Endothelial cell of umbilical vein (primary cell): ENCODE results near the gene KRTAP10-10. TPM values are rescaled to one million over a fixed set of nuclear protein-coding genes. Genes with fewer than 3 reads are reported as not detected.
"Not testable (repeated sequence)": the region's sequence is repeated elsewhere in the genome, so short reads cannot be mapped to it uniquely, and the experiment has no call there.

ENCODE experiments used
- BruUV-seq: library from RNA; stranded (reverse); fragments of 400-500 nt; replicated peaks from 2 replicates; lab custom pipeline; 2021; lab: Mats Ljungman, UMichigan
- CTCF ChIA-PET: fragments of 300-600, 350-600 bp; sonication (Branson Sonifier 250); formaldehyde crosslinking; loops from one replicate; lab custom pipeline; 2021; ENCODE audit warnings: antibody characterized with exemption, inconsistent platforms; lab: Charles Lee
- POLR2A ChIA-PET: fragments of 300-600, 350-600 bp; sonication (Branson Sonifier 250); formaldehyde crosslinking; loops from one replicate; lab custom pipeline; 2021; ENCODE audit warnings: antibody characterized with exemption, inconsistent platforms; lab: Charles Lee
- DNase-seq: peaks from one replicate; pipeline ENCODE4 v3.0.0-alpha.2; 2011; ENCODE audit warnings: low read depth, low spot score
- FAIRE-seq: peaks from 2 replicates; lab custom pipeline; 2011; peaks lifted over from hg19 to GRCh38; lab: Jason Lieb, UNC
- H2AFZ ChIP-seq: 2 replicates; pipeline ENCODE4 v1.6.0; 2012; ENCODE audit warnings: low read depth, low read length, control low read depth, inconsistent platforms
- H3K27ac ChIP-seq: 2 replicates; pipeline ENCODE4 v1.5.1; 2011; ENCODE audit warnings: low read depth, mild to moderate bottlenecking, control low read depth, low read length, moderate library complexity; ENCODE audit not compliant: insufficient read depth
- H3K27me3 ChIP-seq, 2 experiments: 2 replicates each; pipeline versions ENCODE4 v1.6.0 to v1.6.1; 2011; ENCODE audit warnings: low read length in 2 of 2, mixed read lengths in 1 of 2; ENCODE audit not compliant: control insufficient read depth in 2 of 2, insufficient read depth in 2 of 2
- H3K36me3 ChIP-seq, 2 experiments: 2 replicates in 1 of 2; 3 replicates in 1 of 2; pipeline ENCODE4 v1.5.1; 2011; ENCODE audit warnings: low read length in 2 of 2, mild to moderate bottlenecking in 1 of 2, moderate library complexity in 1 of 2; ENCODE audit not compliant: control insufficient read depth in 2 of 2, insufficient read depth in 2 of 2; ENCODE audit errors: extremely low read depth in 1 of 2
- H3K4me1 ChIP-seq: 3 replicates; pipeline ENCODE4 v1.5.1; 2011; ENCODE audit warnings: mild to moderate bottlenecking, low read length; ENCODE audit not compliant: control insufficient read depth, insufficient read depth; ENCODE audit errors: extremely low read depth
- H3K4me2 ChIP-seq: 2 replicates; pipeline ENCODE4 v1.6.1; 2011; ENCODE audit warnings: low read length, control low read depth, mixed read lengths; ENCODE audit not compliant: insufficient read depth
- H3K4me3 ChIP-seq, 3 experiments: fragments of 200-600 bp in 1 of 3; sonication (generic), shearing (Covaris generic) in 1 of 3; replicated peaks in 1 of 3; 2 replicates each; pipeline ENCODE4 v1.5.1; 2011 to 2016; ENCODE audit warnings: control low read depth in 3 of 3, low read length in 3 of 3, mild to moderate bottlenecking in 2 of 3, inconsistent platforms in 1 of 3, low read depth in 1 of 3, moderate library complexity in 1 of 3; ENCODE audit not compliant: insufficient read depth in 1 of 3
- H3K79me2 ChIP-seq: 2 replicates; pipeline ENCODE4 v1.6.0; 2012; ENCODE audit warnings: low read length, inconsistent platforms; ENCODE audit not compliant: control insufficient read depth, insufficient read depth
- H3K9ac ChIP-seq: replicated peaks from 2 replicates; pipeline ENCODE3; 2011; ENCODE audit warnings: low read length, control low read depth; ENCODE audit not compliant: insufficient read depth; ENCODE audit errors: extremely low read depth
- H3K9me1 ChIP-seq: replicated peaks from 3 replicates; pipeline ENCODE4 v1.6.0; 2011; ENCODE audit warnings: mild to moderate bottlenecking, low read length; ENCODE audit not compliant: control insufficient read depth, insufficient read depth; ENCODE audit errors: extremely low read depth
- H3K9me3 ChIP-seq: replicated peaks from 2 replicates; pipeline ENCODE4 v1.5.1; 2012; ENCODE audit warnings: low read length, inconsistent platforms; ENCODE audit not compliant: control insufficient read depth, insufficient read depth
- H4K20me1 ChIP-seq: replicated peaks from 2 replicates; pipeline ENCODE3; 2011; ENCODE audit warnings: mild to moderate bottlenecking, low read length; ENCODE audit not compliant: control insufficient read depth, insufficient read depth; ENCODE audit errors: extremely low read depth
- CTCF ChIP-seq, 2 donors: IDR thresholded peaks; 1 replicate in 1 of 2; 2 replicates in 1 of 2; pipeline ENCODE4 v1.5.1; 2011; ENCODE audit warnings: low read length in 2 of 2, mild to moderate bottlenecking in 2 of 2, moderate library complexity in 2 of 2, control low read depth in 1 of 2, inconsistent platforms in 1 of 2, low read depth in 1 of 2; ENCODE audit not compliant: insufficient read depth in 1 of 2; ENCODE audit errors: extremely low read depth in 1 of 2
- EZH2 ChIP-seq: IDR thresholded peaks from 2 replicates; pipeline ENCODE4 v1.6.1; 2012; ENCODE audit warnings: borderline replicate concordance, low read depth, mild to moderate bottlenecking, moderate library complexity, low read length, inconsistent platforms; ENCODE audit not compliant: severe bottlenecking
- FOS ChIP-seq: IDR thresholded peaks from 2 replicates; pipeline ENCODE4 v1.6.1; 2011; ENCODE audit warnings: mild to moderate bottlenecking, low read length, moderate library complexity, borderline replicate concordance; ENCODE audit not compliant: insufficient read depth
- GATA2 ChIP-seq: IDR thresholded peaks from 2 replicates; pipeline ENCODE4 v1.7.0; 2011; ENCODE audit warnings: low read depth, mild to moderate bottlenecking, moderate library complexity, mixed read lengths, low read length; ENCODE audit not compliant: insufficient read length, insufficient read depth
- JUN ChIP-seq: IDR thresholded peaks from 2 replicates; pipeline ENCODE4 v1.6.1; 2011; ENCODE audit warnings: borderline replicate concordance, low read depth; ENCODE audit not compliant: insufficient read length, insufficient read depth
- MAX ChIP-seq: IDR thresholded peaks from 2 replicates; pipeline ENCODE4 v1.6.1; 2011; ENCODE audit not compliant: insufficient read depth, insufficient read length
- MYC ChIP-seq: IDR thresholded peaks from one replicate; pipeline ENCODE4 v1.6.1; 2011; ENCODE audit warnings: mild to moderate bottlenecking, low read depth, low read length
- POLR2A ChIP-seq: IDR thresholded peaks from 2 replicates; pipeline ENCODE4 v1.6.1; 2012; ENCODE audit warnings: low read depth, mild to moderate bottlenecking, control low read depth, low read length
- POLR2AphosphoS5 ChIP-seq: IDR thresholded peaks from 2 replicates; pipeline ENCODE4 v1.6.1; 2012; ENCODE audit warnings: low read depth, mild to moderate bottlenecking, control low read depth, low read length, moderate library complexity; ENCODE audit not compliant: insufficient read depth
- dilution Hi-C: fragments of 300-500 bp; cut with MboI; formaldehyde crosslinking; loops from one replicate; pipeline ENCODE4 v1.15.0; 2019; ENCODE audit warnings: low sequenced_read_pairs; ENCODE audit not compliant: extremely low pct_ligation_motif_present
- intact Hi-C: fragments of 100-400 bp; cut with micrococcal nuclease; formaldehyde crosslinking; loops from one replicate; pipeline ENCODE4 v1.10.0; 2022
- polyA plus RNA-seq, 4 experiments: library from polyadenylated mRNA; depleted of rRNA in 3 of 4; stranded (reverse) in 3 of 4; unstranded in 1 of 4; fragments of >200 nt; gene quantifications; 2 replicates each; pipeline versions ENCODE4 v1.2.1 to v1.2.3, GENCODE V29; 2011 to 2012; ENCODE audit warnings: missing spikeins in 1 of 4
- total RNA-seq: library from RNA; stranded (reverse); gene quantifications from 2 replicates; pipeline ENCODE4 v1.2.3, GENCODE V29; 2021

The KRTAP10-10 gene
- total and polyA plus RNA-seq, 2 donors (not counting 3 experiments of a cell fraction or from before 2014, with no cell fraction given) = not detected

- H3K27me3 ChIP-seq, H3K9me3 ChIP-seq, H3K79me2 ChIP-seq, H4K20me1 ChIP-seq, H3K4me3 ChIP-seq, H3K4me2 ChIP-seq, H3K4me1 ChIP-seq, H3K9me1 ChIP-seq, intact Hi-C loops, H2AFZ ChIP-seq, CTCF ChIA-PET, H3K9ac ChIP-seq, BruUV-seq, H3K27ac ChIP-seq, FAIRE-seq, DNase-seq, H3K36me3 ChIP-seq, dilution Hi-C loops, POLR2A ChIA-PET: not testable (repeated sequence)
These were observed 9.3 kb upstream of the KRTAP10-10 start for GRCh38 chr21:44627831-44628233.

- H3K27me3 ChIP-seq = no peaks in the 10 kb centered on the region
- H3K4me2 ChIP-seq = no peak overlapping the region
- H3K4me3 ChIP-seq = no peak overlapping the region
- ChIA-PET POLR2A (no interaction called here), CTCF (no interaction called here)
- dilution Hi-C loops (no loop called here), intact Hi-C loops (no loop called here)
- H3K4me1 ChIP-seq = no peaks in the 10 kb centered on the region
- H4K20me1 ChIP-seq = no peaks in the 10 kb centered on the region
- FAIRE-seq (no peak), DNase-seq (no peak)
- H3K79me2 ChIP-seq = no peaks in the 10 kb centered on the region
- BruUV-seq = no TSS peak
- TF ChIP-seq JUN (no peak), EZH2 (no peak), MYC (no peak), MAX (no peak), FOS (no peak), GATA2 (no peak), CTCF (IDR thresholded peaks at IDR 0.05; ENCODE audit: extremely low read depth in 1 of 2, insufficient read depth in 1 of 2, low read depth in 1 of 2, low read length in 2 of 2) (no peak), POLR2AphosphoS5 (no peak), POLR2A (no peak)
- H3K9ac ChIP-seq = no peak overlapping the region
- H3K27ac ChIP-seq = no peak overlapping the region
- no peak overlapping the region for H2AFZ ChIP-seq
- no peaks in the 10 kb centered on the region for H3K9me1 ChIP-seq
- H3K9me3 ChIP-seq = no peaks in the 10 kb centered on the region
- H3K36me3 ChIP-seq = no peaks in the 10 kb centered on the region
These were observed 8.3 kb upstream of the KRTAP10-10 start for GRCh38 chr21:44628707-44629391.
